ENCODE measurements around the gene LAMTOR5.

The LAMTOR5 gene

GRCh38 chr1:110449661-110450651 is 42.5 kb upstream of the LAMTOR5 start:
- TF ChIP-seq ZNF70 (CRISPR knock-in tag; IDR thresholded peaks at IDR 0.05) (no peak), ZC3H10 (CRISPR knock-in tag; IDR thresholded peaks at IDR 0.05) (no peak), PPARA (CRISPR knock-in tag; IDR thresholded peaks at IDR 0.05; ENCODE audit: borderline replicate concordance) (no peak)
- no peak for ATAC-seq

- TF ChIP-seq PATZ1 (CRISPR knock-in tag; IDR thresholded peaks at IDR 0.05; ENCODE audit: borderline replicate concordance) (no peak), TSHZ2 (CRISPR knock-in tag; IDR thresholded peaks at IDR 0.05) (no peak), ISL1 (CRISPR knock-in tag; IDR thresholded peaks at IDR 0.05) (no peak), ZNF565 (CRISPR knock-in tag; conservative IDR thresholded peaks at IDR 0.05; ENCODE audit: low read depth) (no peak), RARB (CRISPR knock-in tag; IDR thresholded peaks at IDR 0.05) (no peak), POU6F1 (CRISPR knock-in tag; IDR thresholded peaks at IDR 0.05; ENCODE audit: borderline replicate concordance, low read depth) (no peak), ZC3H10 (CRISPR knock-in tag; IDR thresholded peaks at IDR 0.05) (no peak), CSDC2 (CRISPR knock-in tag; IDR thresholded peaks at IDR 0.05) (no peak), ZNF8 (CRISPR knock-in tag; IDR thresholded peaks at IDR 0.05) (no peak), CREB5 (CRISPR knock-in tag; IDR thresholded peaks at IDR 0.05; ENCODE audit: low read depth) (no peak), ESRRG (CRISPR knock-in tag; IDR thresholded peaks at IDR 0.05) (no peak)
- ATAC-seq = no peak
Observed at GRCh38 chr1:110444561-110444960, 37.1 kb upstream of the LAMTOR5 start.

GRCh38 chr1:110443451-110443850 is 36.0 kb upstream of the LAMTOR5 start:
- TF ChIP-seq CSRNP3 (CRISPR knock-in tag; IDR thresholded peaks at IDR 0.05) (no peak), GLIS3 (CRISPR knock-in tag; IDR thresholded peaks at IDR 0.05) (no peak), SNAI2 (CRISPR knock-in tag; IDR thresholded peaks at IDR 0.05) (no peak), ZFP3 (CRISPR knock-in tag; IDR thresholded peaks at IDR 0.05) (no peak), POU6F1 (CRISPR knock-in tag; IDR thresholded peaks at IDR 0.05; ENCODE audit: borderline replicate concordance, low read depth) (no peak)
- ATAC-seq = no peak

Measured in SK-N-SH treated with all-trans-retinoic acid at 6 μM for 48 hours (cell line).